WERI-Rb-1 (cell line): Measurements from ENCODE around the gene CACNB2.

ENCODE experiments used
- DNase-seq: peaks from one replicate; pipeline ENCODE4 v3.0.0-alpha.2; 2020
- H3K27ac ChIP-seq: fragments of 250-450 bp; sonication (Bioruptor Pico); 2 replicates; pipeline ENCODE4 v1.5.1; 2020; ENCODE audit warnings: mild to moderate bottlenecking, moderate library complexity
- H3K27me3 ChIP-seq: fragments of 250-450 bp; sonication (Bioruptor Pico); 2 replicates; pipeline ENCODE4 v1.5.1; 2021; ENCODE audit warnings: mild to moderate bottlenecking, low read depth, moderate library complexity; ENCODE audit not compliant: insufficient read depth, severe bottlenecking
- H3K36me3 ChIP-seq: fragments of 250-450 bp; sonication (Bioruptor Pico); 2 replicates; pipeline ENCODE4 v1.5.1; 2020; ENCODE audit warnings: mild to moderate bottlenecking, moderate library complexity
- H3K4me3 ChIP-seq: 2 replicates; pipeline ENCODE4 v1.5.1; 2011; ENCODE audit warnings: low read depth, mild to moderate bottlenecking, control low read depth, low read length
- H3K9me3 ChIP-seq: fragments of 250-450 bp; sonication (Bioruptor Pico); 2 replicates; pipeline ENCODE4 v1.5.1; 2021; ENCODE audit warnings: mild to moderate bottlenecking, moderate library complexity; ENCODE audit not compliant: severe bottlenecking
- CTCF ChIP-seq: IDR thresholded peaks from 2 replicates; pipeline ENCODE4 v1.5.1; 2011; ENCODE audit warnings: low read depth, mild to moderate bottlenecking, control low read depth, inconsistent platforms, low read length

The CACNB2 gene

GRCh38 chr10:18122753-18123152 lies 17.5 kb upstream of the CACNB2 start:
- TF ChIP-seq CTCF = no peak
- no peaks in the 10 kb centered on the region for H3K36me3 ChIP-seq

DNA sequence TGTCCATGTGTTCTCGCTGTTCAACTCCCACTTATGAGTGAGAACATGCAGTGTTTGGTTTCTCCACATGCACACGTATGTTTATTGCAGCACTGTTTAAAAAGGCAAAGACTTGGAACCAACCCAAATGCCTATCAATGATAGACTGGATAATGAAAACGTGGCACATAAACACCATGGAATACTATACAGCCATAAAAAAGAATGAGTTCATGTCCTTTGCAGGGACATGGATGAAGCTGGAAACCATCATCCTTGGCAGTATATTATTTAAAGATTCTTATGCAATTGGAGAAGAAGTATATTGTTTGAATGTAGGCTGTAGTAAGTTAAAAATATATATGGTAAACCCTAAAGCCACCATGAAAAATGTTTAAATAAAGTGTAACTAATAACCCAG lies 7.2 kb upstream of the CACNB2 start:
- Histone ChIP-seq H3K4me3 (no peak overlapping the region), H3K9me3 (no peaks in the 10 kb centered on the region), H3K36me3 (no peaks in the 10 kb centered on the region), H3K27ac (no peak overlapping the region), H3K27me3 (no peaks in the 10 kb centered on the region)
- TF ChIP-seq CTCF = no peak
- DNase-seq = no peak

More at GRCh38 chr10:18122753-18123152, 17.5 kb upstream of the CACNB2 start:
- H3K9me3 ChIP-seq = no peaks in the 10 kb centered on the region
- DNase-seq = no peak
- H3K27ac ChIP-seq = no peak overlapping the region
- no peaks in the 10 kb centered on the region for H3K27me3 ChIP-seq
- H3K4me3 ChIP-seq = no peak overlapping the region

- H3K4me3 ChIP-seq = no peak overlapping the region
- no peak for TF ChIP-seq CTCF
- no peaks in the 10 kb centered on the region for H3K36me3 ChIP-seq
- H3K27ac ChIP-seq = no peak overlapping the region
- no peaks in the 10 kb centered on the region for H3K9me3 ChIP-seq
- no peaks in the 10 kb centered on the region for H3K27me3 ChIP-seq
- DNase-seq = no peak
These were observed 5.7 kb upstream of the CACNB2 start for GRCh38 chr10:18134509-18134908.

DNA sequence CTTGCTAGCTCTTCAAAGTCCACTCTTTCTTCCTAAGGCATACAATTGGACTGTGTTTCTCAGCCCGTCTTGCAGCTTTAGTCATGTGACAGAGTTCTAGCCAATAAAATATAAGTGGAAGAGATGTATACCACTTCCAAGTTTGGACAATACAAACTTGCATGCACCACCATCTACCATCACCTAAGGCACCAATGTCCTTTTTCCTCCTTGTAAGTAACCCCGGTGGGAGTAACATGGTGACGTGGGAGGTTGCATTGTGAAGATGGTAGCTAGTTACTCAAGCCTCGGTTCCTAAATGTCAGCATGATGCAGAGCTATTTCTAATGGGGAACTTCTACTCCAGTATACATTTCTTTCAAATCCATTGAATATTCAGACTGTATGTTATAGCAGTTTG lies 5.3 kb upstream of the CACNB2 start:
- no peak overlapping the region for H3K4me3 ChIP-seq
- no peaks in the 10 kb centered on the region for H3K27me3 ChIP-seq
- no peak for TF ChIP-seq CTCF
- no peak overlapping the region for H3K27ac ChIP-seq
- H3K9me3 ChIP-seq = no peaks in the 10 kb centered on the region
- H3K36me3 ChIP-seq = no peaks in the 10 kb centered on the region
- DNase-seq = no peak

- Histone ChIP-seq H3K27me3 (no peaks in the 10 kb centered on the region), H3K27ac (no peak overlapping the region), H3K4me3 (no peak overlapping the region), H3K9me3 (no peaks in the 10 kb centered on the region), H3K36me3 (no peaks in the 10 kb centered on the region)
- DNase-seq = no peak
- no peak for TF ChIP-seq CTCF
These were observed 4.0 kb upstream of the CACNB2 start for GRCh38 chr10:18136073-18136791.

DNA sequence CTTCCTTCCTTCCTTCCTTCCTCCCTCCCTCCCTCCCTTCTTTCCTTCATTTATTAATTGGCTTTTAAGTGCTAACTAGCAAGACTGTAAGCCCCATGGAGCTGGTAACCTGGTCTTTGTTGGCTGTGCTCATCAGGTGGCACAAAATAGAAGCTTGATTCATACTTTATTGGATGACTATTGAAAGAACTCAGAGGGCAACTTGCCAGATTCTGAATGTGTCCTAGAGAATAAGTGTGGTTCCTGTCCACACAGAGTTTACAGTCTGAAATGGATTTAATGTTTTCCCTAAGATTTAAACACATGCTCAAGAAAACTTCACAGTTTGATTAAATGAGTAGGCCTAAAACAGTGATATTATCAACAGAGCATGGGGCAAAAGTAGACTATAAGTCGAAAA lies 3.1 kb upstream of the CACNB2 start:
- TF ChIP-seq CTCF = no peak
- no peaks in the 10 kb centered on the region for H3K9me3 ChIP-seq
- DNase-seq = no peak
- H3K27ac ChIP-seq = no peak overlapping the region
- no peak overlapping the region for H3K4me3 ChIP-seq
- no peaks in the 10 kb centered on the region for H3K36me3 ChIP-seq
- no peaks in the 10 kb centered on the region for H3K27me3 ChIP-seq
